SK-N-SH (cell line): Measurements from ENCODE around the gene RHBDL3. TPM values are rescaled to one million over a fixed set of nuclear protein-coding genes. Genes with fewer than 3 reads are reported as not detected.

ENCODE experiments used
- CTCF ChIA-PET: fragments of 300-600, 350-600 bp; formaldehyde crosslinking; extraction: SDS; loops from one replicate; lab custom pipeline; 2021; lab: Yijun Ruan, JAX
- POLR2A ChIA-PET: fragments of 350-600 bp; sonication (Branson Sonifier 250); formaldehyde crosslinking; extraction: SDS; loops from one replicate; lab custom pipeline; 2020; ENCODE audit warnings: antibody characterized with exemption, inconsistent platforms; lab: Yijun Ruan, JAX
- DNase-seq: peaks from one replicate; pipeline ENCODE4 v3.0.0; 2012
- H2AFZ ChIP-seq: fragments of 200-600 bp; sonication (generic); 2 replicates; pipeline ENCODE4 v1.8.1; 2016; ENCODE audit warnings: antibody characterized with exemption, mild to moderate bottlenecking, low read depth
- H3F3A ChIP-seq: fragments of 200-600 bp; sonication (generic); replicated peaks from 2 replicates; pipeline ENCODE3; 2016; ENCODE audit warnings: antibody characterized with exemption, mild to moderate bottlenecking; ENCODE audit not compliant: insufficient read depth
- H3K27ac ChIP-seq, 2 experiments: fragments of 200-500 bp in 1 of 2; fragments of 200-600 bp in 1 of 2; sonication (Bioruptor generic) in 1 of 2; sonication (generic), shearing (Covaris generic) in 1 of 2; 2 replicates each; pipeline versions ENCODE4 v1.5.1 to v1.6.1; 2014 to 2016; ENCODE audit warnings: low read depth in 2 of 2, inconsistent platforms in 1 of 2, low read length in 1 of 2, mild to moderate bottlenecking in 1 of 2, mixed read lengths in 1 of 2
- H3K27me3 ChIP-seq: fragments of 200-600 bp; sonication (generic), shearing (Covaris generic); 2 replicates; pipeline ENCODE4 v1.6.1; 2016; ENCODE audit warnings: mixed run types; ENCODE audit not compliant: insufficient read depth
- H3K36me3 ChIP-seq, 2 experiments: fragments of 200-500 bp in 1 of 2; fragments of 200-600 bp in 1 of 2; sonication (Bioruptor generic) in 1 of 2; sonication (generic) in 1 of 2; replicated peaks in 1 of 2; 2 replicates each; pipeline versions ENCODE3 to v1.5.1; 2014 to 2016; ENCODE audit warnings: low read length in 1 of 2, mild to moderate bottlenecking in 1 of 2; ENCODE audit not compliant: insufficient read depth in 2 of 2, control insufficient read depth in 1 of 2
- H3K4me1 ChIP-seq, 2 experiments: fragments of 200-500 bp in 1 of 2; fragments of 200-600 bp in 1 of 2; sonication (Bioruptor generic) in 1 of 2; sonication (generic), shearing (Covaris generic) in 1 of 2; 2 replicates each; pipeline versions ENCODE4 v1.5.1 to v1.6.1; 2014 to 2016; ENCODE audit warnings: low read depth in 1 of 2, low read length in 1 of 2, mixed run types in 1 of 2; ENCODE audit not compliant: insufficient read depth in 2 of 2, control insufficient read depth in 1 of 2
- H3K4me2 ChIP-seq: fragments of 200-600 bp; sonication (generic), shearing (Covaris generic); 2 replicates; pipeline ENCODE4 v1.6.1; 2017; ENCODE audit warnings: mixed run types
- H3K4me3 ChIP-seq, 2 experiments: fragments of 200-500 bp in 1 of 2; fragments of 200-600 bp in 1 of 2; sonication (Bioruptor generic) in 1 of 2; sonication (generic), shearing (Covaris generic) in 1 of 2; 2 replicates each; pipeline versions ENCODE4 v1.5.1 to v1.8.1; 2014 to 2016; ENCODE audit warnings: low read depth in 2 of 2, inconsistent platforms in 1 of 2, low read length in 1 of 2, mild to moderate bottlenecking in 1 of 2, mixed read lengths in 1 of 2, moderate library complexity in 1 of 2
- H3K79me2 ChIP-seq: fragments of 200-600 bp; sonication (generic); 2 replicates; pipeline ENCODE4 v1.8.1; 2017; ENCODE audit warnings: mild to moderate bottlenecking; ENCODE audit not compliant: insufficient read depth
- H3K9ac ChIP-seq: fragments of 200-600 bp; sonication (generic); 2 replicates; pipeline ENCODE4 v1.6.1; 2017; ENCODE audit warnings: mixed run types
- H3K9me2 ChIP-seq: fragments of 200-600 bp; sonication (generic); 2 replicates; pipeline ENCODE4 v1.6.1; 2017; ENCODE audit warnings: mixed run types
- H3K9me3 ChIP-seq: fragments of 200-600 bp; sonication (generic); 2 replicates; pipeline ENCODE4 v1.6.1; 2017; ENCODE audit warnings: mixed run types, mild to moderate bottlenecking, moderate library complexity
- H4K20me1 ChIP-seq: fragments of 200-600 bp; sonication (generic); 2 replicates; pipeline ENCODE4 v1.6.1; 2017; ENCODE audit warnings: mild to moderate bottlenecking, mixed run types; ENCODE audit not compliant: insufficient read depth
- ELF1 ChIP-seq: IDR thresholded peaks from 2 replicates; pipeline ENCODE4 v1.4.0; 2012
- EZH2phosphoT487 ChIP-seq: fragments of 200-600 bp; sonication (generic); IDR thresholded peaks from 2 replicates; pipeline ENCODE4 v1.6.1; 2017; ENCODE audit warnings: low read depth, mixed run types, mild to moderate bottlenecking, antibody characterized with exemption, moderate library complexity, borderline replicate concordance
- FOXJ3 ChIP-seq: sonication (generic); formaldehyde crosslinking; IDR thresholded peaks from 2 replicates; pipeline ENCODE4 v1.5.1; 2020; ENCODE audit warnings: mild to moderate bottlenecking, missing genetic modification reagents
- FOXM1 ChIP-seq: IDR thresholded peaks from 2 replicates; pipeline ENCODE4 v1.4.0; 2012; ENCODE audit warnings: low read depth, mild to moderate bottlenecking
- GABPA ChIP-seq: IDR thresholded peaks from 2 replicates; pipeline ENCODE4 v1.4.0; 2012; ENCODE audit warnings: low read depth, mild to moderate bottlenecking
- GATA2 ChIP-seq: sonication (generic); formaldehyde crosslinking; IDR thresholded peaks from 2 replicates; pipeline ENCODE4 v1.5.0; 2020; ENCODE audit warnings: mild to moderate bottlenecking, missing genetic modification reagents
- JUND ChIP-seq: IDR thresholded peaks from 2 replicates; pipeline ENCODE4 v1.4.0; 2012
- MAX ChIP-seq: IDR thresholded peaks from 2 replicates; pipeline ENCODE4 v1.4.0; 2012; ENCODE audit warnings: low read depth
- MEF2A ChIP-seq: IDR thresholded peaks from 2 replicates; pipeline ENCODE4 v1.4.0; 2012; ENCODE audit warnings: low read depth, borderline replicate concordance
- NRF1 ChIP-seq: IDR thresholded peaks from 2 replicates; pipeline ENCODE4 v1.6.1; 2012; ENCODE audit warnings: low read depth, mild to moderate bottlenecking, low read length
- RAD21 ChIP-seq: IDR thresholded peaks from 2 replicates; pipeline ENCODE4 v1.6.1; 2012; ENCODE audit warnings: mild to moderate bottlenecking, low read length
- RCOR1 ChIP-seq: fragments of 150-350 bp; IDR thresholded peaks from 2 replicates; pipeline ENCODE4 v1.6.1; 2017; ENCODE audit warnings: antibody characterized with exemption, low read length
- RFX5 ChIP-seq: IDR thresholded peaks from 2 replicates; pipeline ENCODE4 v1.6.1; 2012; ENCODE audit warnings: mild to moderate bottlenecking, improper control_type of control experiment, low read length
- RXRA ChIP-seq: IDR thresholded peaks from 2 replicates; pipeline ENCODE4 v1.4.0; 2012; ENCODE audit warnings: low read depth, mild to moderate bottlenecking, borderline replicate concordance
- SIN3A ChIP-seq: IDR thresholded peaks from 2 replicates; pipeline ENCODE4 v1.6.1; 2012; ENCODE audit warnings: low read depth, mild to moderate bottlenecking, low read length, moderate library complexity, borderline replicate concordance
- SMC3 ChIP-seq: IDR thresholded peaks from 2 replicates; pipeline ENCODE4 v1.6.1; 2012; ENCODE audit warnings: low read depth, low read length, improper control_type of control experiment
- TEAD4 ChIP-seq: IDR thresholded peaks from 2 replicates; pipeline ENCODE4 v1.4.0; 2012; ENCODE audit warnings: mild to moderate bottlenecking, borderline replicate concordance; ENCODE audit not compliant: insufficient read depth
- YY1 ChIP-seq: IDR thresholded peaks from 2 replicates; pipeline ENCODE4 v1.4.0; 2012; ENCODE audit warnings: low read depth, mild to moderate bottlenecking
- WGBS: methylation state at CpG from one replicate; pipeline ENCODE4 v1.1.6; 2017; ENCODE audit warnings: low lambda C conversion rate; 5-methylcytosine and 5-hydroxymethylcytosine counted together
- polyA plus RNA-seq, 3 experiments: library from polyadenylated mRNA; depleted of rRNA; stranded (reverse); fragments of >200 nt; gene quantifications; 2 replicates each; pipeline ENCODE4 v1.2.3, GENCODE V29; 2012
- TF ChIP-seq, protein P1 (sequence below): fragments of 200-600 bp; sonication (generic); IDR thresholded peaks from 2 replicates; pipeline ENCODE4 v1.6.1; 2017; ENCODE audit warnings: antibody characterized with exemption, mild to moderate bottlenecking, moderate library complexity
- TF ChIP-seq, protein P2 (sequence below): fragments of 150-350 bp; IDR thresholded peaks from 2 replicates; pipeline ENCODE4 v1.6.1; 2017; ENCODE audit warnings: antibody characterized with exemption, low read length, low read depth, borderline replicate concordance

The RHBDL3 gene
- polyA plus RNA-seq, 1 of the 3 experiments (the other 2 are of a cell fraction) = 0.72 TPM

DNA sequence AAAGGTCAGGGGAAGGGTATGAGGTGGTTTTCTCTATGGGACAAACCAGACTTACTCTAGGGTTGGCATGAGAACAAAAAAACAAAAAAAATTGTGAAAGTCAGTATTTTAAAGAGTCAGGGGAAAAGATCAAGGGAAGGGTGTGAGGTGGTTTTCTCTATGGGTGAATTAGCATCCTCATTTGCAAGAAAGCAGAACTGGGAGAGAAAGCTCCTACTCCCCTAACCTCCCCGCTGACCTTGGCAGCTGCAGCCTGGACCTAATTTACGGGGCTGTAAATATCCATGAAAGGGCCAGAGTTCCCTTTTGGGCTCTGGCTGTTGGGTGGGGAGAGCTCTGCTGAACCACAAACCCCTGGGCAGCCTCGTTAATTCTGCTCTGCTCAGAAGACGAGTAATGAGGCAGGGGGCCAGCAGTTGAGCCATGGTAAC is 10.6 kb downstream of the RHBDL3 start:
- H3K79me2 ChIP-seq = no peaks in the 10 kb centered on the region
- no peaks in the 10 kb centered on the region for H3K36me3 ChIP-seq
- ChIA-PET CTCF (interaction anchor here (0.7 to 1.7 kb wide), 2 partner anchors 11 to 23 kb away, joined by 3 read pairs; no protein-coding TSS in a partner anchor), POLR2A (no interaction called here)
- no peak overlapping the region for H2AFZ ChIP-seq
- no peak overlapping the region for H3K4me2 ChIP-seq
- H3K9me2 ChIP-seq = no peaks in the 10 kb centered on the region
- H3K27me3 ChIP-seq = no peaks in the 10 kb centered on the region
- no peaks in the 10 kb centered on the region for H3F3A ChIP-seq
- TF ChIP-seq, protein P1, sequence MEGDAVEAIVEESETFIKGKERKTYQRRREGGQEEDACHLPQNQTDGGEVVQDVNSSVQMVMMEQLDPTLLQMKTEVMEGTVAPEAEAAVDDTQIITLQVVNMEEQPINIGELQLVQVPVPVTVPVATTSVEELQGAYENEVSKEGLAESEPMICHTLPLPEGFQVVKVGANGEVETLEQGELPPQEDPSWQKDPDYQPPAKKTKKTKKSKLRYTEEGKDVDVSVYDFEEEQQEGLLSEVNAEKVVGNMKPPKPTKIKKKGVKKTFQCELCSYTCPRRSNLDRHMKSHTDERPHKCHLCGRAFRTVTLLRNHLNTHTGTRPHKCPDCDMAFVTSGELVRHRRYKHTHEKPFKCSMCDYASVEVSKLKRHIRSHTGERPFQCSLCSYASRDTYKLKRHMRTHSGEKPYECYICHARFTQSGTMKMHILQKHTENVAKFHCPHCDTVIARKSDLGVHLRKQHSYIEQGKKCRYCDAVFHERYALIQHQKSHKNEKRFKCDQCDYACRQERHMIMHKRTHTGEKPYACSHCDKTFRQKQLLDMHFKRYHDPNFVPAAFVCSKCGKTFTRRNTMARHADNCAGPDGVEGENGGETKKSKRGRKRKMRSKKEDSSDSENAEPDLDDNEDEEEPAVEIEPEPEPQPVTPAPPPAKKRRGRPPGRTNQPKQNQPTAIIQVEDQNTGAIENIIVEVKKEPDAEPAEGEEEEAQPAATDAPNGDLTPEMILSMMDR = no peak
- no peak for TF ChIP-seq GATA2 (CRISPR knock-in tag)
- TF ChIP-seq ELF1 = no peak
- TF ChIP-seq RXRA = no peak
- no peak for TF ChIP-seq TEAD4
- TF ChIP-seq EZH2phosphoT487 = no peak
- TF ChIP-seq SIN3A = no peak
- TF ChIP-seq RCOR1 = no peak
- TF ChIP-seq FOXJ3 = no peak
- no peak for TF ChIP-seq NRF1
- no peak for TF ChIP-seq YY1
- no peak for TF ChIP-seq RFX5
- no peak for TF ChIP-seq GABPA
- no peak for TF ChIP-seq MEF2A
- no peak for TF ChIP-seq RAD21
- no peak for TF ChIP-seq JUND
- no peak for TF ChIP-seq MAX
- TF ChIP-seq SMC3 = no peak
- TF ChIP-seq, protein P2, sequence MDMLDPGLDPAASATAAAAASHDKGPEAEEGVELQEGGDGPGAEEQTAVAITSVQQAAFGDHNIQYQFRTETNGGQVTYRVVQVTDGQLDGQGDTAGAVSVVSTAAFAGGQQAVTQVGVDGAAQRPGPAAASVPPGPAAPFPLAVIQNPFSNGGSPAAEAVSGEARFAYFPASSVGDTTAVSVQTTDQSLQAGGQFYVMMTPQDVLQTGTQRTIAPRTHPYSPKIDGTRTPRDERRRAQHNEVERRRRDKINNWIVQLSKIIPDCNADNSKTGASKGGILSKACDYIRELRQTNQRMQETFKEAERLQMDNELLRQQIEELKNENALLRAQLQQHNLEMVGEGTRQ = no peak
- TF ChIP-seq FOXM1 = no peak
- H3K9me3 ChIP-seq = no peaks in the 10 kb centered on the region
- H3K4me1 ChIP-seq = peaks cover 11 to 18% of the 10 kb centered on the region in 2 experiments; a peak in 2 of 4 replicates
- H4K20me1 ChIP-seq = no peaks in the 10 kb centered on the region
- 88% methylated on average over 4 of the region's 4 CpGs for WGBS
- no peak overlapping the region for H3K9ac ChIP-seq
- H3K4me3 ChIP-seq = no peak overlapping the region
- no peak for DNase-seq
- H3K27ac ChIP-seq = no peak overlapping the region
